HEK293 (cell line): Measurements from ENCODE around the gene PPARGC1A.

Experiments
- GLI2 ChIP-seq: fragments of 450-650 bp; formaldehyde crosslinking; IDR thresholded peaks from 2 replicates; pipeline ENCODE4; 2017; ENCODE audit warnings: missing biosample characterization, missing genetic modification characterization, low read depth, borderline replicate concordance
- KLF16 ChIP-seq: fragments of 450-650 bp; formaldehyde crosslinking; IDR thresholded peaks from 2 replicates; pipeline ENCODE4 v1.5.1; 2017; ENCODE audit warnings: missing biosample characterization, missing genetic modification characterization
- KLF9 ChIP-seq: fragments of 450-650 bp; formaldehyde crosslinking; IDR thresholded peaks from 2 replicates; pipeline ENCODE4 v1.5.1; 2016; ENCODE audit warnings: missing biosample characterization, missing genetic modification characterization, low read depth
- REPIN1 ChIP-seq: fragments of 450-650 bp; formaldehyde crosslinking; IDR thresholded peaks from 2 replicates; pipeline ENCODE4 v1.5.1; 2017; ENCODE audit warnings: missing biosample characterization, missing genetic modification characterization, low read depth
- SETDB1 ChIP-seq: IDR thresholded peaks from one replicate; pipeline ENCODE4 v1.6.1; 2017; ENCODE audit warnings: mild to moderate bottlenecking, low read length, moderate library complexity, mixed read lengths; ENCODE audit not compliant: insufficient read length
- YY1 ChIP-seq: fragments of 450-650 bp; formaldehyde crosslinking; IDR thresholded peaks from 2 replicates; pipeline ENCODE4 v1.5.1; 2018; ENCODE audit warnings: missing biosample characterization, missing genetic modification characterization
- ZBTB20 ChIP-seq: fragments of 450-650 bp; formaldehyde crosslinking; IDR thresholded peaks from 2 replicates; pipeline ENCODE4 v1.5.1; 2016; ENCODE audit warnings: missing biosample characterization, missing genetic modification characterization
- ZBTB7A ChIP-seq: fragments of 450-650 bp; formaldehyde crosslinking; IDR thresholded peaks from 2 replicates; pipeline ENCODE4 v1.5.1; 2016; ENCODE audit warnings: low read depth, missing biosample characterization, missing genetic modification characterization
- ZNF449 ChIP-seq: fragments of 450-650 bp; formaldehyde crosslinking; IDR thresholded peaks from 2 replicates; pipeline ENCODE4 v1.5.1; 2017; ENCODE audit warnings: missing biosample characterization, mild to moderate bottlenecking, missing genetic modification characterization, moderate library complexity
- ZNF48 ChIP-seq: fragments of 450-650 bp; formaldehyde crosslinking; IDR thresholded peaks from 2 replicates; pipeline ENCODE4 v1.5.1; 2016; ENCODE audit warnings: missing biosample characterization, missing genetic modification characterization
- ZNF529 ChIP-seq: fragments of 450-650 bp; formaldehyde crosslinking; IDR thresholded peaks from 2 replicates; pipeline ENCODE4 v1.5.1; 2017; ENCODE audit warnings: missing genetic modification characterization, missing biosample characterization; ENCODE audit not compliant: insufficient replicate concordance
- ZNF621 ChIP-seq: fragments of 450-650 bp; formaldehyde crosslinking; IDR thresholded peaks from 2 replicates; pipeline ENCODE4 v1.5.1; 2017; ENCODE audit warnings: missing biosample characterization, missing genetic modification characterization
- TF ChIP-seq, protein P1 (sequence below): fragments of 450-650 bp; formaldehyde crosslinking; IDR thresholded peaks from 2 replicates; pipeline ENCODE4 v1.5.1; 2016; ENCODE audit warnings: missing biosample characterization, missing genetic modification characterization
- TF ChIP-seq, protein P2 (sequence below): fragments of 450-650 bp; formaldehyde crosslinking; IDR thresholded peaks from 2 replicates; pipeline ENCODE4 v1.5.1; 2016; ENCODE audit warnings: missing biosample characterization, missing genetic modification characterization

DNA sequence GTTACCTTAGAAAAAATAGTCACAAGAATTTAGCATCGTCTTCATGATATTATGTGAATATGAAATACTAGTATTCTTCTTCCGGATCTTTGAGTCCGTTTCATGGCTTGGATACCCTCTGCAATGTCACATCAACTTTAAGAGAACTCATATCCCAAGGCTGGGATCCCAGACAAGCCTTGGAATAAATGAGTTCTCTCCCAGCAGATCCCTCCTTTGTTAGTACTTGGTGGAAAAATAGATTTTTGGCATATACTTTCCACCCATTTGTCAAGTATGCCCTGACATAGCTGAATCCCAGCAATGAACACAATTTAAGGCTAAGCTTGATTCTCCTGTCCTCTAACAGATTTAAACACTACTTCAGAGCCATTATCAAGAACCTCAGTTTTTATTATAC is 144.5 kb downstream of the PPARGC1A start:
- TF ChIP-seq REPIN1 (tag by site-specific recombination) (no peak), ZBTB7A (tag by site-specific recombination) (no peak), ZNF529 (tag by site-specific recombination) (no peak), ZNF449 (tag by site-specific recombination) (no peak), KLF9 (tag by site-specific recombination) (no peak), SETDB1 (peak; percentile 17), ZNF621 (no peak), ZBTB20 (no peak), ZNF48 (no peak), YY1 (tag by site-specific recombination) (no peak), KLF16 (no peak), GLI2 (tag by site-specific recombination) (no peak)
- TF ChIP-seq, protein P1, sequence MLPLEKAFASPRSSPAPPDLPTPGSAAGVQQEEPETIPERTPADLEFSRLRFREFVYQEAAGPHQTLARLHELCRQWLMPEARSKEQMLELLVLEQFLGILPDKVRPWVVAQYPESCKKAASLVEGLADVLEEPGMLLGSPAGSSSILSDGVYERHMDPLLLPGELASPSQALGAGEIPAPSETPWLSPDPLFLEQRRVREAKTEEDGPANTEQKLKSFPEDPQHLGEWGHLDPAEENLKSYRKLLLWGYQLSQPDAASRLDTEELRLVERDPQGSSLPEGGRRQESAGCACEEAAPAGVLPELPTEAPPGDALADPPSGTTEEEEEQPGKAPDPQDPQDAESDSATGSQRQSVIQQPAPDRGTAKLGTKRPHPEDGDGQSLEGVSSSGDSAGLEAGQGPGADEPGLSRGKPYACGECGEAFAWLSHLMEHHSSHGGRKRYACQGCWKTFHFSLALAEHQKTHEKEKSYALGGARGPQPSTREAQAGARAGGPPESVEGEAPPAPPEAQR, result no peak
- TF ChIP-seq, protein P2, sequence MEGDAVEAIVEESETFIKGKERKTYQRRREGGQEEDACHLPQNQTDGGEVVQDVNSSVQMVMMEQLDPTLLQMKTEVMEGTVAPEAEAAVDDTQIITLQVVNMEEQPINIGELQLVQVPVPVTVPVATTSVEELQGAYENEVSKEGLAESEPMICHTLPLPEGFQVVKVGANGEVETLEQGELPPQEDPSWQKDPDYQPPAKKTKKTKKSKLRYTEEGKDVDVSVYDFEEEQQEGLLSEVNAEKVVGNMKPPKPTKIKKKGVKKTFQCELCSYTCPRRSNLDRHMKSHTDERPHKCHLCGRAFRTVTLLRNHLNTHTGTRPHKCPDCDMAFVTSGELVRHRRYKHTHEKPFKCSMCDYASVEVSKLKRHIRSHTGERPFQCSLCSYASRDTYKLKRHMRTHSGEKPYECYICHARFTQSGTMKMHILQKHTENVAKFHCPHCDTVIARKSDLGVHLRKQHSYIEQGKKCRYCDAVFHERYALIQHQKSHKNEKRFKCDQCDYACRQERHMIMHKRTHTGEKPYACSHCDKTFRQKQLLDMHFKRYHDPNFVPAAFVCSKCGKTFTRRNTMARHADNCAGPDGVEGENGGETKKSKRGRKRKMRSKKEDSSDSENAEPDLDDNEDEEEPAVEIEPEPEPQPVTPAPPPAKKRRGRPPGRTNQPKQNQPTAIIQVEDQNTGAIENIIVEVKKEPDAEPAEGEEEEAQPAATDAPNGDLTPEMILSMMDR (tag by site-specific recombination), result no peak
